Inflammatory macrophage treated with lipopolysaccharide for 1 hour (primary cell): ENCODE results near the gene B3GNT9.
"Not testable (repeated sequence)": the region's sequence is repeated elsewhere in the genome, so short reads cannot be mapped to it uniquely, and the experiment has no call there.

Source experiments
- DNase-seq, 2 donors: peaks; one replicate each; pipeline ENCODE4 v3.0.0-alpha.2; 2020 to 2022

B3GNT9 gene

GRCh38 chr16:67149276-67150046 lies 1.3 kb downstream of the B3GNT9 start:
- no peak for DNase-seq

- DNase-seq, result no peak
Observed at GRCh38 chr16:67148656-67149275, 2.0 kb downstream of the B3GNT9 start.

- no peak for DNase-seq
Observed at GRCh38 chr16:67148221-67148620, 2.6 kb downstream of the B3GNT9 start.

GRCh38 chr16:67147437-67148140 lies 3.2 kb downstream of the B3GNT9 start:
- no peak for DNase-seq

- no peak for DNase-seq
Observed at GRCh38 chr16:67146523-67147357, 4.1 kb downstream of the B3GNT9 start.

- no peak for DNase-seq
Observed at GRCh38 chr16:67145746-67146145, 5.1 kb downstream of the B3GNT9 start.

GRCh38 chr16:67144943-67145342 lies 5.9 kb downstream of the B3GNT9 start:
- DNase-seq, result no peak

- no peak for DNase-seq
Observed at GRCh38 chr16:67142342-67142741, 8.5 kb downstream of the B3GNT9 start.

GRCh38 chr16:67141391-67141790 lies 9.4 kb downstream of the B3GNT9 start:
- no peak for DNase-seq

- DNase-seq, result no peak
Observed at GRCh38 chr16:67137605-67138004, 13.2 kb downstream of the B3GNT9 start.

- no peak for DNase-seq
Observed at GRCh38 chr16:67129422-67129821, 21.4 kb downstream of the B3GNT9 start.

GRCh38 chr16:67128887-67129286 lies 21.9 kb downstream of the B3GNT9 start:
- DNase-seq, result no peak

GRCh38 chr16:67128417-67128816 lies 22.4 kb downstream of the B3GNT9 start:
- no peak for DNase-seq

GRCh38 chr16:67122799-67123198 lies 28.0 kb downstream of the B3GNT9 start:
- not testable (repeated sequence) for DNase-seq

GRCh38 chr16:67120025-67120424 lies 30.8 kb downstream of the B3GNT9 start:
- no peak for DNase-seq

- no peak for DNase-seq
Observed at GRCh38 chr16:67117716-67118115, 33.1 kb downstream of the B3GNT9 start.

- DNase-seq, result peak; percentile 26 to 42
Observed at GRCh38 chr16:67116388-67117311, 34.1 kb downstream of the B3GNT9 start.

- peak; percentile 48 to 74 for DNase-seq
Observed at GRCh38 chr16:67115639-67116038, 35.2 kb downstream of the B3GNT9 start.

- DNase-seq, result no peak
Observed at GRCh38 chr16:67114793-67115192, 36.0 kb downstream of the B3GNT9 start.

GRCh38 chr16:67112591-67113399 lies 38.0 kb downstream of the B3GNT9 start:
- DNase-seq, result no peak

- DNase-seq, result no peak
Observed at GRCh38 chr16:67111951-67112444, 38.8 kb downstream of the B3GNT9 start.
